Naive B cell (primary cell): ENCODE data around the gene KIF6. TPM values are rescaled to one million over a fixed set of nuclear protein-coding genes. Genes with fewer than 3 reads are reported as not detected.
A peak's percentile ranks its signal among the peaks of the same experiment; 100 is the strongest.
"Not testable (repeated sequence)": the region's sequence is repeated elsewhere in the genome, so short reads cannot be mapped to it uniquely, and the experiment has no call there.

Experiments used
- ATAC-seq, 2 donors: fragments of 150-1000 bp; cut with Tn5 transposase; 2 replicates each; pipeline ENCODE4 v1.10.0; 2021; ENCODE audit warnings: low read depth in 2 of 2, mild to moderate bottlenecking in 2 of 2, moderate library complexity in 2 of 2
- DNase-seq: peaks from one replicate; pipeline ENCODE4 v3.0.0; 2022
- H3K27ac Mint-ChIP-seq, 6 donors: one replicate each; pipeline ENCODE4 v1.8.0; 2020 to 2022; ENCODE audit warnings: mild to moderate bottlenecking in 6 of 6, mixed read lengths in 6 of 6, moderate library complexity in 5 of 6, inconsistent platforms in 2 of 6
- H3K27me3 Mint-ChIP-seq, 3 donors: one replicate each; pipeline ENCODE4 v1.8.0; 2021 to 2022; ENCODE audit warnings: mixed read lengths in 3 of 3, mild to moderate bottlenecking in 1 of 3
- H3K36me3 Mint-ChIP-seq, 2 donors: one replicate each; pipeline ENCODE4 v1.8.0; 2020 to 2022; ENCODE audit warnings: mixed read lengths in 2 of 2, inconsistent platforms in 1 of 2, mild to moderate bottlenecking in 1 of 2
- H3K4me1 Mint-ChIP-seq, 3 donors: one replicate each; pipeline ENCODE4 v1.8.0; 2020 to 2022; ENCODE audit warnings: mixed read lengths in 3 of 3, inconsistent platforms in 1 of 3, mild to moderate bottlenecking in 1 of 3, moderate library complexity in 1 of 3
- H3K4me3 Mint-ChIP-seq, 8 donors: one replicate each; pipeline ENCODE4 v1.8.0; 2020 to 2022; ENCODE audit warnings: mild to moderate bottlenecking in 8 of 8, mixed read lengths in 8 of 8, moderate library complexity in 8 of 8, inconsistent platforms in 2 of 8
- H3K9me3 Mint-ChIP-seq, 7 donors: one replicate each; pipeline ENCODE4 v1.8.0; 2020 to 2022; ENCODE audit warnings: mixed read lengths in 7 of 7, mild to moderate bottlenecking in 5 of 7, inconsistent platforms in 2 of 7, moderate library complexity in 1 of 7
- polyA plus RNA-seq, 6 donors: library from polyadenylated mRNA; unstranded; fragments of 300-500 nt; fragmentation: Illumina TruSeq; gene quantifications; one replicate each; pipeline ENCODE4 v1.2.3, GENCODE V29; 2021; ENCODE audit warnings: low read depth in 6 of 6

The KIF6 gene
- polyA plus RNA-seq, 6 donors from 2014 or later: 0.16 to 0.19 TPM; not detected in 4

DNA sequence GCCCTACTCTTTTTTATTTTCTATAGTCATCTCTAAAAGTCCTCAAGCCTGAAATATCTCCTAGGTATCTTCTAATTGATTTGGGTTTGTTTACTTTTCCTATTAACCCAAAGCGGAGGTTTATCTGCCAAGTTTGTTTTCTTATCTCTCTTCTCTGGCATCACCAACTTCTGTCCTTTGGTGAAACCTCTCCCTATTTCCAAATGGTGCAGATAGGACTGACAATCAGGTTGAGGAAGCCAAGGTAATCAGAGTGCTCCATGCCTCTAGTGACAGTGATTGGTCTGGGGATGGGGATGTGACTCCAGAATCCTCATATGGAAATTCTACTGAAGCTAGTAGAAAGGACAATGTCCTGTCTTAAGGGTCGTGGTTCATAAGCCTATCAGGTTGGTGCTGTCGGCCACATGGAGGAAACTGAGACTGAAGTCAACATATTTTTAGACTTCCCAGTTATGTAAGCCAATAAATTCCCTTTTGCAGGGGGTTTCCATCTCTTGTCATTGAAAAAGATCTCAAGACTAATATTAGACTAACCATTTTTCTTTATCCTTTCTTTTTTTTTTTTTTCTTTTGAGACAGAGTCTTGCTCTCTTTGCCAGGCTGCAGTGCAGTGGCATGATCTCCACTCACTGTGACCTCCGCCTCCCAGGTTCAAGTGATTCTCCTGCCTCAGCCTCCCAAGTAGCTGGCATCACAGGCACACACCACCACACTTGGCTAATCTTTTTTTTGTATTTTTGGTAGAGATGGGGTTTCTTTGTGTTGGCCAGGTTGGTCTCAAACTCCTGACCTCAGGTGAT lies 28.0 kb downstream of the KIF6 start:
- H3K4me1 Mint-ChIP-seq: peaks cover 0 to 10% (median 0%) of the 10 kb centered on the region in 3 donors
- no peak overlapping the region for H3K27ac Mint-ChIP-seq
- no peak overlapping the region for H3K4me3 Mint-ChIP-seq
- no peak for ATAC-seq
- peaks cover 0 to 3% (median 0%) of the 10 kb centered on the region in 7 donors for H3K9me3 Mint-ChIP-seq
- H3K36me3 Mint-ChIP-seq: no peaks in the 10 kb centered on the region
- peaks cover 0 to 11% (median 5%) of the 10 kb centered on the region in 3 donors for H3K27me3 Mint-ChIP-seq
- no peak for DNase-seq

- no peak overlapping the region for H3K4me3 Mint-ChIP-seq
- no peak for DNase-seq
- H3K27ac Mint-ChIP-seq: no peak overlapping the region
- no peaks in the 10 kb centered on the region for H3K36me3 Mint-ChIP-seq
- peaks cover 0 to 4% (median 0%) of the 10 kb centered on the region in 7 donors for H3K9me3 Mint-ChIP-seq
- H3K4me1 Mint-ChIP-seq: peaks cover 0 to 10% (median 0%) of the 10 kb centered on the region in 3 donors
- peaks cover 7 to 17% (median 11%) of the 10 kb centered on the region in 3 donors for H3K27me3 Mint-ChIP-seq
- no peak for ATAC-seq
Observed at GRCh38 chr6:39695447-39695846, 29.8 kb downstream of the KIF6 start.

- ATAC-seq (no peak), DNase-seq (no peak)
- Mint-ChIP-seq H3K27me3 (peaks cover 15 to 29% (median 26%) of the 10 kb centered on the region in 3 donors), H3K4me1 (peaks cover 0 to 10% (median 0%) of the 10 kb centered on the region in 3 donors), H3K9me3 (peaks cover 0 to 4% (median 0%) of the 10 kb centered on the region in 7 donors), H3K4me3 (no peak overlapping the region), H3K36me3 (no peaks in the 10 kb centered on the region), H3K27ac (no peak overlapping the region)
Observed at GRCh38 chr6:39693206-39693605, 32.0 kb downstream of the KIF6 start.

DNA sequence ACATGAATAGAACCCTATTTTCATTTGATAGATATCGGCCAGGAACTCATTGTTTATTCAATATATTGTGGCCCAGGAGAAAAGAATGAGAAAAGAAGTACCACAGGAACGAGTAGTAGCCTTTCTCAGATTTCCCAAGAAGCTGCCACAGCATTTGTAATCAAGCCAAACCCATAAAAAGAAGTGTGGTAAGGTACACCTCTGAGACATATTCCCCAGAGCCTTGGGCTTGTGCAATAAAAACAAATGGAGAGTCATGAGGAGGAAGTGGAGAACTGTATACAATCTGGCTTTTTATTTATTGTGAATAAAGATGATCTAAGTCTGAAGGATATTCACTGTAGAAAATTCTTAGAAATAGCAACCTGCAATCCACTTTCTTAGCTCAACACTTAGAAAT lies 36.7 kb downstream of the KIF6 start:
- Mint-ChIP-seq H3K9me3 (peaks cover 0 to 2% (median 0%) of the 10 kb centered on the region in 7 donors), H3K27me3 (peaks cover 38 to 44% (median 40%) of the 10 kb centered on the region in 3 donors), H3K4me1 (no peaks in the 10 kb centered on the region), H3K4me3 (no peak overlapping the region), H3K36me3 (no peaks in the 10 kb centered on the region), H3K27ac (no peak overlapping the region)
- no peak for ATAC-seq
- DNase-seq: no peak

- Mint-ChIP-seq H3K9me3 (peaks cover 0 to 2% (median 0%) of the 10 kb centered on the region in 7 donors), H3K4me3 (no peak overlapping the region), H3K27ac (no peak overlapping the region), H3K4me1 (no peaks in the 10 kb centered on the region), H3K36me3 (no peaks in the 10 kb centered on the region), H3K27me3 (peaks cover 41 to 53% (median 48%) of the 10 kb centered on the region in 3 donors)
- no peak for DNase-seq
- no peak for ATAC-seq
Observed at GRCh38 chr6:39686976-39687375, 38.2 kb downstream of the KIF6 start.

- H3K27ac Mint-ChIP-seq: no peak overlapping the region
- peaks cover 47 to 56% (median 52%) of the 10 kb centered on the region in 3 donors for H3K27me3 Mint-ChIP-seq
- H3K4me3 Mint-ChIP-seq: no peak overlapping the region
- H3K9me3 Mint-ChIP-seq: peaks cover 0 to 2% (median 0%) of the 10 kb centered on the region in 7 donors
- DNase-seq: no peak
- H3K36me3 Mint-ChIP-seq: no peaks in the 10 kb centered on the region
- no peak for ATAC-seq
- H3K4me1 Mint-ChIP-seq: no peaks in the 10 kb centered on the region
Observed at GRCh38 chr6:39685938-39686337, 39.3 kb downstream of the KIF6 start.

GRCh38 chr6:39685489-39685826 lies 39.8 kb downstream of the KIF6 start:
- Mint-ChIP-seq H3K4me3 (no peak overlapping the region), H3K27me3 (peaks cover 42 to 57% (median 47%) of the 10 kb centered on the region in 3 donors), H3K4me1 (no peaks in the 10 kb centered on the region), H3K9me3 (no peaks in the 10 kb centered on the region), H3K27ac (no peak overlapping the region), H3K36me3 (no peaks in the 10 kb centered on the region)
- no peak for DNase-seq
- no peak for ATAC-seq

DNA sequence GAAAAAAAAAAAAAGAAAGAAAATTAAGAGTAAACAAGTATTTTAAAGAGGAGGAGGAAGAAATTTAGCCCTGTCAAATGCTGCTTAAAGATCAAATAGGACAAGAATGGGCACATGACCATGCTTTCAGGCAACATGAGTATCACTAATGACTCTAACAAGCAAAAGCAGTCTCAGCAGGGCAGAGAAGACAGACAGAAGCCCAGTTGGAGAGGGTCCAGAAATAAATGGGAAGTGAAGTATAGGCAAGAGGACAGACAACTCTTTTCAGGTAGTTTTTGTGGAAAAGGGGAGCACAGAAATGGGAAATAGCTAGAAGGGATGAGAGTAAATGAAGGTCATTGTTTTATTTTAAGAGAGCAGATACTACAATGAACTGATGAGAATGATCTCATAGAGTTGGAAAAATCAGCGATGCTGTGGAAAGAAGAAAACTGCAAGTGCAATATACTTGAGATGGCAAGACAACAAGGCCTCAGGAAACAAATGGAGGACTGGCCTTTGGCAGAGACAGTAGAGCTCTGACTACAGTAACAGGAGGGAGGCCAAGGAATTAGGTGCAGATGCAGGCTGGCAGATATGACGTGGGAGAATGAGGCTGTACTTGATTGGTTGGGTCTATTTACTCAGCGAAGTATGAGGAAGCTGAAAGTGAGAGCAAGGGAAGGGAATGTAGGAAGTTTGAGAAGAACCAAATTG lies 40.3 kb downstream of the KIF6 start:
- Mint-ChIP-seq H3K27ac (no peak overlapping the region), H3K4me3 (no peak overlapping the region), H3K36me3 (no peaks in the 10 kb centered on the region), H3K27me3 (peaks cover 37 to 54% (median 42%) of the 10 kb centered on the region in 3 donors), H3K9me3 (no peaks in the 10 kb centered on the region), H3K4me1 (no peaks in the 10 kb centered on the region)
- no peak for ATAC-seq
- no peak for DNase-seq

GRCh38 chr6:39681674-39682121 lies 43.5 kb downstream of the KIF6 start:
- Mint-ChIP-seq H3K27me3 (peaks cover 24 to 41% (median 32%) of the 10 kb centered on the region in 3 donors), H3K27ac (peak overlapping the region in 1 of 6 donors; percentile 1), H3K4me3 (no peak overlapping the region), H3K9me3 (no peaks in the 10 kb centered on the region), H3K36me3 (no peaks in the 10 kb centered on the region), H3K4me1 (no peaks in the 10 kb centered on the region)
- DNase-seq (no peak), ATAC-seq (no peak)

- no peaks in the 10 kb centered on the region for H3K4me1 Mint-ChIP-seq
- H3K4me3 Mint-ChIP-seq: no peak overlapping the region
- ATAC-seq: no peak
- H3K9me3 Mint-ChIP-seq: peaks cover 0 to 19% (median 2%) of the 10 kb centered on the region in 7 donors
- no peak overlapping the region for H3K27ac Mint-ChIP-seq
- peaks cover 26 to 35% (median 33%) of the 10 kb centered on the region in 3 donors for H3K27me3 Mint-ChIP-seq
- DNase-seq: no peak
- H3K36me3 Mint-ChIP-seq: no peaks in the 10 kb centered on the region
Observed at GRCh38 chr6:39678914-39679313, 46.3 kb downstream of the KIF6 start.

DNA sequence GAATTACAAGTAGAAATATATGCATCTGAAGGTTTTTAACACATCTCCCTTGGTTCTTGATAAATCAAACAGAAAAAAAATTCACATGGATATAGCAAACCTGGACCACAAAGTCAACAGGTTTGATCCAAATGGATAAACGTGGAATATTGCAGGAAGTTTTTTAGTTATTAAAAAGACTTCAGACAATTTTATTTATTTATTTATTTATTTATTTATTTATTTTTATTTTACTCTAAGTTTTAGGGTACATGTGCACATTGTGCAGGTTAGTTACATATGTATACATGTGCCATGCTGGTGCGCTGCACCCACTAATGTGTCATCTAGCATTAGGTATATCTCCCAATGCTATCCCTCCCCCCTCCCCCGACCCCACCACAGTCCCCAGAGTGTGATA lies 47.9 kb downstream of the KIF6 start:
- H3K27ac Mint-ChIP-seq, H3K4me1 Mint-ChIP-seq, H3K36me3 Mint-ChIP-seq, DNase-seq, H3K4me3 Mint-ChIP-seq, ATAC-seq: not testable (repeated sequence)
- Mint-ChIP-seq H3K9me3 (peaks cover 0 to 35% (median 7%) of the 10 kb centered on the region in 7 donors), H3K27me3 (peaks cover 15 to 38% (median 25%) of the 10 kb centered on the region in 3 donors)

- no peaks in the 10 kb centered on the region for H3K4me1 Mint-ChIP-seq
- peaks cover 0 to 25% (median 7%) of the 10 kb centered on the region in 7 donors for H3K9me3 Mint-ChIP-seq
- H3K27me3 Mint-ChIP-seq: peaks cover 14 to 37% (median 18%) of the 10 kb centered on the region in 3 donors
- no peak overlapping the region for H3K27ac Mint-ChIP-seq
- H3K4me3 Mint-ChIP-seq: no peak overlapping the region
- no peak for ATAC-seq
- DNase-seq: no peak
- H3K36me3 Mint-ChIP-seq: no peaks in the 10 kb centered on the region
Observed at GRCh38 chr6:39670519-39670918, 54.7 kb downstream of the KIF6 start.

GRCh38 chr6:39669973-39670342 lies 55.2 kb downstream of the KIF6 start:
- Mint-ChIP-seq H3K4me1 (no peaks in the 10 kb centered on the region), H3K9me3 (peaks cover 0 to 20% (median 7%) of the 10 kb centered on the region in 7 donors), H3K4me3 (no peak overlapping the region), H3K36me3 (no peaks in the 10 kb centered on the region), H3K27me3 (peaks cover 14 to 33% (median 18%) of the 10 kb centered on the region in 3 donors), H3K27ac (no peak overlapping the region)
- DNase-seq: no peak
- no peak for ATAC-seq
